HG03280 (cell line): Measurements from ENCODE around the gene GPR146.
"Not testable (repeated sequence)": the region's sequence is repeated elsewhere in the genome, so short reads cannot be mapped to it uniquely, and the experiment has no call there.

Experiments used
- ATAC-seq: cut with Tn5 transposase; IDR thresholded peaks from one replicate; pipeline ENCODE4 v1.9.1; 2021; ENCODE audit warnings: mild to moderate bottlenecking, moderate library complexity; ENCODE audit not compliant: unreplicated experiment

GPR146 gene

GRCh38 chr7:1074018-1074417 is 29.7 kb downstream of the GPR146 start:
- not testable (repeated sequence) for ATAC-seq

GRCh38 chr7:1074593-1075431 is 30.5 kb downstream of the GPR146 start:
- ATAC-seq = no peak

GRCh38 chr7:1076184-1077072 is 32.1 kb downstream of the GPR146 start:
- ATAC-seq = no peak

GRCh38 chr7:1078519-1078918 is 34.2 kb downstream of the GPR146 start:
- ATAC-seq = no peak

GRCh38 chr7:1078985-1079384 is 34.6 kb downstream of the GPR146 start:
- no peak for ATAC-seq

GRCh38 chr7:1079546-1079945 is 35.2 kb downstream of the GPR146 start:
- no peak for ATAC-seq

- ATAC-seq = no peak
Observed at GRCh38 chr7:1080252-1080920, 36.0 kb downstream of the GPR146 start.

GRCh38 chr7:1080921-1081255 is 36.5 kb downstream of the GPR146 start:
- ATAC-seq = no peak

GRCh38 chr7:1081336-1081735 is 37.0 kb downstream of the GPR146 start:
- ATAC-seq = no peak

- ATAC-seq = no peak
Observed at GRCh38 chr7:1081931-1082401, 37.6 kb downstream of the GPR146 start.

- ATAC-seq = no peak
Observed at GRCh38 chr7:1083729-1084657, 39.6 kb downstream of the GPR146 start.

- no peak for ATAC-seq
Observed at GRCh38 chr7:1085266-1085665, 40.9 kb downstream of the GPR146 start.

GRCh38 chr7:1085910-1086421 is 41.6 kb downstream of the GPR146 start:
- ATAC-seq = no peak

GRCh38 chr7:1086588-1087464 is 42.5 kb downstream of the GPR146 start:
- peak; percentile 74 for ATAC-seq

GRCh38 chr7:1087465-1087814 is 43.1 kb downstream of the GPR146 start:
- no peak for ATAC-seq

GRCh38 chr7:1087952-1088920 is 43.9 kb downstream of the GPR146 start, which contains the start of gene GPER1:
GPER1 (plus strand) TSS chr7:1088113; CDS start chr7:1091729, 3,616 bp downstream.
- no peak for ATAC-seq

GRCh38 chr7:1090236-1090635 is 45.9 kb downstream of the GPR146 start:
- ATAC-seq = no peak
